Measurements from ENCODE around the gene BARX2.

DNA sequence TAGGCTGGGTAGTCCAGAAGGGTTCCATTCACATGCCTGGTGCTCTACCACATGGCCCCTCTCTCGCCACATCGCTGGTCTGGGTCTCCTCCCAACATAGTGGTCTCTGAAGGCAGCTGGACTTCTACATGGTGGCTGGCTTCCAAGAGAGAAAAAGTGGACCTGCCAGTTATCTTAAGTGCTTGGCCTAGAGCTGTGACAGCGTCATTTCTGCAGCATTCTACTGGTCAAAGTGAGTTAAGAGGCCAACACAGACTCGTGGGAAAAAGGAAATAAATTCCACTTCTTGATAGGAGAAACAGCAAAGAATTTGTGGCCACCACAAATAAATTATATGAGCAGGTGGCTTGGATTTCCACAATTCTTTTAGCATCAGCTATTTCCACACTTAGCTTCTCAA, 21.0 kb upstream of the BARX2 start:
- TF ChIP-seq RFX5 (IDR thresholded peaks at IDR 0.05; ENCODE audit: low read length) (no peak), POLR2AphosphoS5 (IDR thresholded peaks at IDR 0.05; ENCODE audit: low read depth, low read length) (no peak), GABPA (IDR thresholded peaks at IDR 0.05; ENCODE audit: low read depth) (no peak), CHD2 (IDR thresholded peaks at IDR 0.05; ENCODE audit: low read length, partially characterized antibody) (no peak)
- TF ChIP-seq, protein P1, sequence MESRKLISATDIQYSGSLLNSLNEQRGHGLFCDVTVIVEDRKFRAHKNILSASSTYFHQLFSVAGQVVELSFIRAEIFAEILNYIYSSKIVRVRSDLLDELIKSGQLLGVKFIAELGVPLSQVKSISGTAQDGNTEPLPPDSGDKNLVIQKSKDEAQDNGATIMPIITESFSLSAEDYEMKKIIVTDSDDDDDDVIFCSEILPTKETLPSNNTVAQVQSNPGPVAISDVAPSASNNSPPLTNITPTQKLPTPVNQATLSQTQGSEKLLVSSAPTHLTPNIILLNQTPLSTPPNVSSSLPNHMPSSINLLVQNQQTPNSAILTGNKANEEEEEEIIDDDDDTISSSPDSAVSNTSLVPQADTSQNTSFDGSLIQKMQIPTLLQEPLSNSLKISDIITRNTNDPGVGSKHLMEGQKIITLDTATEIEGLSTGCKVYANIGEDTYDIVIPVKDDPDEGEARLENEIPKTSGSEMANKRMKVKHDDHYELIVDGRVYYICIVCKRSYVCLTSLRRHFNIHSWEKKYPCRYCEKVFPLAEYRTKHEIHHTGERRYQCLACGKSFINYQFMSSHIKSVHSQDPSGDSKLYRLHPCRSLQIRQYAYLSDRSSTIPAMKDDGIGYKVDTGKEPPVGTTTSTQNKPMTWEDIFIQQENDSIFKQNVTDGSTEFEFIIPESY (IDR thresholded peaks at IDR 0.05; ENCODE audit: borderline replicate concordance, low read depth) = no peak
- TF ChIP-seq, protein P2, sequence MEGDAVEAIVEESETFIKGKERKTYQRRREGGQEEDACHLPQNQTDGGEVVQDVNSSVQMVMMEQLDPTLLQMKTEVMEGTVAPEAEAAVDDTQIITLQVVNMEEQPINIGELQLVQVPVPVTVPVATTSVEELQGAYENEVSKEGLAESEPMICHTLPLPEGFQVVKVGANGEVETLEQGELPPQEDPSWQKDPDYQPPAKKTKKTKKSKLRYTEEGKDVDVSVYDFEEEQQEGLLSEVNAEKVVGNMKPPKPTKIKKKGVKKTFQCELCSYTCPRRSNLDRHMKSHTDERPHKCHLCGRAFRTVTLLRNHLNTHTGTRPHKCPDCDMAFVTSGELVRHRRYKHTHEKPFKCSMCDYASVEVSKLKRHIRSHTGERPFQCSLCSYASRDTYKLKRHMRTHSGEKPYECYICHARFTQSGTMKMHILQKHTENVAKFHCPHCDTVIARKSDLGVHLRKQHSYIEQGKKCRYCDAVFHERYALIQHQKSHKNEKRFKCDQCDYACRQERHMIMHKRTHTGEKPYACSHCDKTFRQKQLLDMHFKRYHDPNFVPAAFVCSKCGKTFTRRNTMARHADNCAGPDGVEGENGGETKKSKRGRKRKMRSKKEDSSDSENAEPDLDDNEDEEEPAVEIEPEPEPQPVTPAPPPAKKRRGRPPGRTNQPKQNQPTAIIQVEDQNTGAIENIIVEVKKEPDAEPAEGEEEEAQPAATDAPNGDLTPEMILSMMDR (IDR thresholded peaks at IDR 0.05) = no peak
